Sigmoid colon (tissue), 4 donors: ENCODE results near the gene KCNK3.

Experiments
- EP300 ChIP-seq, 4 donors: sonication (generic); formaldehyde crosslinking; IDR thresholded peaks; one replicate each; pipeline ENCODE4 v1.6.1; 2017; ENCODE audit warnings: antibody characterized with exemption in 4 of 4
- POLR2A ChIP-seq, 2 donors: fragments of 450-650 bp; IDR thresholded peaks; one replicate each; pipeline ENCODE4 v1.6.1; 2016; ENCODE audit warnings: antibody characterized with exemption in 2 of 2, mild to moderate bottlenecking in 2 of 2, moderate library complexity in 2 of 2
- POLR2AphosphoS5 ChIP-seq, 4 donors: sonication (generic); formaldehyde crosslinking; IDR thresholded peaks; one replicate each; pipeline ENCODE4 v1.6.1; 2017; ENCODE audit warnings: antibody characterized with exemption in 4 of 4
- TF ChIP-seq, protein P1 (sequence below), 4 experiments: fragments of 450-650 bp in 3 of 4; fragments of 200-600 bp in 1 of 4; IDR thresholded peaks; one replicate each; pipeline ENCODE4 v1.5.1; 2016 to 2019; ENCODE audit warnings: antibody characterized with exemption in 4 of 4, mild to moderate bottlenecking in 3 of 4, moderate library complexity in 2 of 4

GRCh38 chr2:26678035-26678434 lies 14.5 kb upstream of the KCNK3 start:
- TF ChIP-seq POLR2A (IDR thresholded peaks at IDR 0.05), result no peak
- TF ChIP-seq, protein P1, sequence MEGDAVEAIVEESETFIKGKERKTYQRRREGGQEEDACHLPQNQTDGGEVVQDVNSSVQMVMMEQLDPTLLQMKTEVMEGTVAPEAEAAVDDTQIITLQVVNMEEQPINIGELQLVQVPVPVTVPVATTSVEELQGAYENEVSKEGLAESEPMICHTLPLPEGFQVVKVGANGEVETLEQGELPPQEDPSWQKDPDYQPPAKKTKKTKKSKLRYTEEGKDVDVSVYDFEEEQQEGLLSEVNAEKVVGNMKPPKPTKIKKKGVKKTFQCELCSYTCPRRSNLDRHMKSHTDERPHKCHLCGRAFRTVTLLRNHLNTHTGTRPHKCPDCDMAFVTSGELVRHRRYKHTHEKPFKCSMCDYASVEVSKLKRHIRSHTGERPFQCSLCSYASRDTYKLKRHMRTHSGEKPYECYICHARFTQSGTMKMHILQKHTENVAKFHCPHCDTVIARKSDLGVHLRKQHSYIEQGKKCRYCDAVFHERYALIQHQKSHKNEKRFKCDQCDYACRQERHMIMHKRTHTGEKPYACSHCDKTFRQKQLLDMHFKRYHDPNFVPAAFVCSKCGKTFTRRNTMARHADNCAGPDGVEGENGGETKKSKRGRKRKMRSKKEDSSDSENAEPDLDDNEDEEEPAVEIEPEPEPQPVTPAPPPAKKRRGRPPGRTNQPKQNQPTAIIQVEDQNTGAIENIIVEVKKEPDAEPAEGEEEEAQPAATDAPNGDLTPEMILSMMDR (IDR thresholded peaks at IDR 0.05), result no peak
- no peak for TF ChIP-seq POLR2AphosphoS5 (IDR thresholded peaks at IDR 0.05)
- no peak for TF ChIP-seq EP300 (IDR thresholded peaks at IDR 0.05)
